ENCODE data around the gene DDX19B. TPM values are rescaled to one million over a fixed set of nuclear protein-coding genes. Genes with fewer than 3 reads are reported as not detected.

Gene DDX19B
- total and polyA plus RNA-seq, 2 donors (not counting 3 experiments of a cell fraction or from before 2014, with no cell fraction given) = 28.1 to 34.3 TPM

- intact Hi-C loops (cut with micrococcal nuclease) (no loop called here), dilution Hi-C loops (cut with MboI; ENCODE audit: extremely low pct_ligation_motif_present, low sequenced_read_pairs) (no loop called here)
- Histone ChIP-seq H3K9me3 (replicated peaks; ENCODE audit: control insufficient read depth, insufficient read depth, low read length) (no peaks in the 10 kb centered on the region), H3K27ac (ENCODE audit: insufficient read depth, low read depth, low read length) (no peak overlapping the region), H3K4me2 (ENCODE audit: insufficient read depth, low read length) (no peak overlapping the region), H3K27me3 (ENCODE audit: control insufficient read depth in 2 of 2, insufficient read depth in 2 of 2, low read length in 2 of 2) (no peaks in the 10 kb centered on the region), H3K4me1 (ENCODE audit: control insufficient read depth, extremely low read depth, insufficient read depth, low read length) (no peaks in the 10 kb centered on the region), H2AFZ (ENCODE audit: low read depth, low read length) (no peak overlapping the region), H4K20me1 (replicated peaks; ENCODE audit: control insufficient read depth, extremely low read depth, insufficient read depth, low read length) (no peaks in the 10 kb centered on the region), H3K9me1 (replicated peaks; ENCODE audit: control insufficient read depth, extremely low read depth, insufficient read depth, low read length) (no peaks in the 10 kb centered on the region), H3K4me3 (replicated peaks in 1 of 3; ENCODE audit: insufficient read depth in 1 of 3, low read depth in 1 of 3, low read length in 3 of 3) (no peak overlapping the region), H3K79me2 (ENCODE audit: control insufficient read depth, insufficient read depth, low read length) (no peaks in the 10 kb centered on the region), H3K9ac (replicated peaks; ENCODE audit: extremely low read depth, insufficient read depth, low read length) (no peak overlapping the region), H3K36me3 (ENCODE audit: control insufficient read depth in 2 of 2, extremely low read depth in 1 of 2, insufficient read depth in 2 of 2, low read length in 2 of 2) (peaks cover 20 to 65% of the 10 kb centered on the region in 2 experiments)
- ChIA-PET POLR2A (no interaction called here), CTCF (interaction anchor here (1.8 kb wide), 1 partner anchor 9 kb away, joined by 5 read pairs; no protein-coding TSS in a partner anchor)
- no TSS peak for BruUV-seq (replicated peaks)
- TF ChIP-seq CTCF (IDR thresholded peaks at IDR 0.05; ENCODE audit: extremely low read depth in 1 of 2, insufficient read depth in 1 of 2, low read depth in 1 of 2, low read length in 2 of 2) = no peak
- TF ChIP-seq MYC (IDR thresholded peaks at IDR 0.05; ENCODE audit: low read depth, low read length) = no peak
- TF ChIP-seq GATA2 (IDR thresholded peaks at IDR 0.05; ENCODE audit: insufficient read depth, insufficient read length, low read depth, low read length) = no peak
- TF ChIP-seq POLR2A (IDR thresholded peaks at IDR 0.05; ENCODE audit: low read depth, low read length) = no peak
- no peak for TF ChIP-seq JUN (IDR thresholded peaks at IDR 0.05; ENCODE audit: borderline replicate concordance, insufficient read depth, insufficient read length, low read depth)
- DNase-seq (ENCODE audit: low read depth, low spot score) (no peak), FAIRE-seq (no peak)
Observed at GRCh38 chr16:70258065-70258464, 40.9 kb upstream of the DDX19B start.

GRCh38 chr16:70258946-70259345 lies 40.0 kb upstream of the DDX19B start:
- TF ChIP-seq EZH2 (IDR thresholded peaks at IDR 0.05; ENCODE audit: borderline replicate concordance, low read depth, low read length, severe bottlenecking) = no peak
- TF ChIP-seq GATA2 (IDR thresholded peaks at IDR 0.05; ENCODE audit: insufficient read depth, insufficient read length, low read depth, low read length) = no peak
- TF ChIP-seq CTCF (IDR thresholded peaks at IDR 0.05; ENCODE audit: extremely low read depth in 1 of 2, insufficient read depth in 1 of 2, low read depth in 1 of 2, low read length in 2 of 2) = no peak
- no peak for TF ChIP-seq POLR2A (IDR thresholded peaks at IDR 0.05; ENCODE audit: low read depth, low read length)
- TF ChIP-seq POLR2AphosphoS5 (IDR thresholded peaks at IDR 0.05; ENCODE audit: insufficient read depth, low read depth, low read length) = no peak
- TF ChIP-seq MAX (IDR thresholded peaks at IDR 0.05; ENCODE audit: insufficient read depth, insufficient read length) = no peak
- no peak overlapping the region for H2AFZ ChIP-seq (ENCODE audit: low read depth, low read length)
- H3K36me3 ChIP-seq (ENCODE audit: control insufficient read depth in 2 of 2, extremely low read depth in 1 of 2, insufficient read depth in 2 of 2, low read length in 2 of 2) = peaks cover 15 to 58% of the 10 kb centered on the region in 2 experiments
- no peak overlapping the region for H3K27ac ChIP-seq (ENCODE audit: insufficient read depth, low read depth, low read length)
- H3K9me3 ChIP-seq (replicated peaks; ENCODE audit: control insufficient read depth, insufficient read depth, low read length) = no peaks in the 10 kb centered on the region
- no peaks in the 10 kb centered on the region for H3K79me2 ChIP-seq (ENCODE audit: control insufficient read depth, insufficient read depth, low read length)
- DNase-seq (ENCODE audit: low read depth, low spot score) (no peak), FAIRE-seq (no peak)
- BruUV-seq (replicated peaks) = no TSS peak
- no peaks in the 10 kb centered on the region for H4K20me1 ChIP-seq (replicated peaks; ENCODE audit: control insufficient read depth, extremely low read depth, insufficient read depth, low read length)
- H3K9ac ChIP-seq (replicated peaks; ENCODE audit: extremely low read depth, insufficient read depth, low read length) = no peak overlapping the region
- H3K4me1 ChIP-seq (ENCODE audit: control insufficient read depth, extremely low read depth, insufficient read depth, low read length) = no peaks in the 10 kb centered on the region
- no peak overlapping the region for H3K4me2 ChIP-seq (ENCODE audit: insufficient read depth, low read length)
- intact Hi-C loops (cut with micrococcal nuclease) = no loop called here
- ChIA-PET POLR2A (no interaction called here), CTCF (interaction anchor here (1.8 kb wide), 1 partner anchor 9 kb away, joined by 5 read pairs; no protein-coding TSS in a partner anchor)
- H3K27me3 ChIP-seq (ENCODE audit: control insufficient read depth in 2 of 2, insufficient read depth in 2 of 2, low read length in 2 of 2) = no peaks in the 10 kb centered on the region
- H3K9me1 ChIP-seq (replicated peaks; ENCODE audit: control insufficient read depth, extremely low read depth, insufficient read depth, low read length) = no peaks in the 10 kb centered on the region
- dilution Hi-C loops (cut with MboI; ENCODE audit: extremely low pct_ligation_motif_present, low sequenced_read_pairs) = no loop called here
- no peak overlapping the region for H3K4me3 ChIP-seq (replicated peaks in 1 of 3; ENCODE audit: insufficient read depth in 1 of 3, low read depth in 1 of 3, low read length in 3 of 3)

Measured in endothelial cell of umbilical vein (primary cell).